Activated T-cell treated with anti-CD3 and anti-CD28 coated beads for 24 hours (primary cell): ENCODE measurements around the gene PREP.

Experiments used
- DNase-seq: peaks from one replicate; pipeline ENCODE4 v3.0.0-alpha.2; 2020; ENCODE audit warnings: low read depth

Gene PREP

DNA sequence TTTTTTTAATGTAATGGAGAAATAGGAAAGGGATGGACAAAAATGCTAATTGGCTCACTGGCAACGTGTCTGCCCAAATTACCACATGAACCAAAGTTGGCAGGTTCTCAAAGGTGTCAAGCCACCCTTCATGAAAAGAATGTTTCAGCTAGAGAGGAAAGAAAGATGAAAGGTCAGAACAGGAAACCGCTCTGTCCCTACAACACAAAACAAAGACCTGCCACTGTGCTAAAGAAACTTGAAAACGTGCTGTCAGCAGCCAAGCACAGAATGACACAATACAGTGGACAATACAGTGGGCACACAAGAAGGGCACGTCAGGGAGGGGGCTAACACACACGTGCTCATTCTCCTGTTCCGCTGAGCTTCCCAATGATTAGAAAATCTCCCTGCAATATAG lies 4.9 kb downstream of the PREP start:
- DNase-seq: no peak

DNA sequence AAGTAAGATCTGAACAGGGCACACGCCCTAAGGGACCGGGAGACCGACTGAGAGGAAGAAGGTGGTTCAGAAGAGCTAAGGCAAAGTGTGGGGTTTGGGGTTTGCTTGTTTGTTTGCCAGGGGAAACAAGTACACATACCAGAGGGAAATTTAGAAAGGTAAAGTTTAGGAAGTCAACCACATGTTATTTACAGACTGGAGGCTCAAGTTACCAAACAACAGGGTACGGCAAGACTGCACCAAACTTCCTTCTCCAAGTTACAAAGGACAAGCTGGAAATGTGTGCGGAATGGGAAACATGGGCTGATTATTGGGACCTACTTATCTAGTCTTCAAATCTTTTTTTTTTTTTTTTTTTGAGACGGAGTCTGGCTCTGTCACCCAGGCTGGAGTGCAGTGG lies 11.2 kb downstream of the PREP start:
- DNase-seq: no peak

DNA sequence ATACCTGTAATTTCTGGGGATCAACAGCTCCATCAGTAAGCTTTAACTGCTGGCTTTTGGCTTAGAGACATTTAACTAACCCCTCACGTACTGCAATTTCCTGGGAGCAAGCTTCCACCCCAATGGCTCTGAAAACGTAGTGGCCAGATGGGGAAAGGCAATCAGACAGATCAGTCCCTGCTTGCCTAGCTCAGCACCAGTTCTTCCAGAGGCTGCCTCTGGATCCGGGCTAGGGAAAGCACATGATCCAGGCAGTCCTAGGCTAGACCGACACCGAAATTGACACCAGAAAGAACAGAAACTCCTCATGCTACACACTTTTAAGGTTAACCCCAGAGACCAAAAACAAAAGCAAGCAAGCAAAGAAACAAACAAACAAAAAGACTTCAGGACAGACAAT lies 13.3 kb downstream of the PREP start:
- no peak for DNase-seq

DNA sequence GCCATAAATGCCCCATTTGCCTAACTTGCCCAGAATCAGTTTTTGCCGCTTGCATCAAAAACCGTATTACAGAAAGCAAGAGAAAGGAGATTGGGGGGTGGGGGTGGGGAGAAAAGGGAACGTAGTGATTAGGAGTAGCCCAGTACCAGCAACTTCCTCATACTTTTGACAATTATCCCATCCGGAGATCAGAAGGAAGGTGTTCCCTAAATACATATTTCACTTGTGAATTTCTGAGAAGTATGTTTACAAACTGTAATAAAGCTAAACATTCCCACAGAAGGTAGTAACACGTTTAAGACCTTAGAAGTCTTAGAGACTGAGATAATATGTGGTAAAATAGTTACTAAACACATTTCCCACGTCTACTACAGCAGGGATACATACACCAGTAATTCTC lies 14.5 kb downstream of the PREP start:
- DNase-seq: no peak

GRCh38 chr6:105384004-105384403 lies 18.9 kb downstream of the PREP start:
- DNase-seq: no peak

- DNase-seq: no peak
Measured at GRCh38 chr6:105382958-105383357, 19.9 kb downstream of the PREP start.

DNA sequence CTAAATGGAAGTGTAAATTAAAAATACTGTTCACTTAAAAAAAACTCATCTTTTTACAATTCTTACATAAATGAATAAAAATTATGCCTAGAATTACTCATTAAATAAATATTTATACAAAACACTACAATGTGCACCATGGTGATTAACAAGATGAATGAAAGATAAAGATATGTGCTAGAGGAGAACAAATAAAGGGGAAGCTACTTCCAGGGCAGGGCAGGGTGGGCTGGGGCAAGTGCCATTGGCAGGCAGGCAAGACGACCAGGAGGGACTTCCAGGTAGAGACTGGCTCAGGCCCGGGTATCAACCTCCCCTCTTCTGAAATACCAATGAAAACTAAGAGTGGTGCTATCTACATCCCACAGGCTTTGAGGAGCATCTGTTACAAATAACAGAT lies 20.4 kb downstream of the PREP start:
- DNase-seq: no peak

- no peak for DNase-seq
Measured at GRCh38 chr6:105380634-105381033, 22.2 kb downstream of the PREP start.

DNA sequence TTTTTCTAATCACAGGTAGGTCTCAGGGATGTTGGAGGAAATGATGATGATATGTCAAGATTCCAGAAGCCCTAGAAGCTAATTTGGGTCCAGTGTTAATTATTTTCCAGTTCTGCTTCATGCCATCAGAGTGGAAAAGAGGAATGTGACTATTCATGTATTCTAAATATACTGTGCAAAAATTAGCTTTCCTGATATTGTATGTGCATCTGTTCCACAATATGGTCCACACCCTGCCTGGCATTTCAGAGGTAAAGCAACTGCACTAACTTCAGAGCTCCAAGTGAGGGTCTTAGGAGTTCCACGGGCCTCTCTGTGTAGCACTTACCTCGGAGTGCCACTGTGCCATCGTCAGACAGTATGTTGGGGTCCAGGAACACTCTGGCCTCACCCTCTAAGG lies 27.1 kb downstream of the PREP start:
- no peak for DNase-seq

GRCh38 chr6:105374010-105374420 lies 28.9 kb downstream of the PREP start:
- DNase-seq: no peak

DNA sequence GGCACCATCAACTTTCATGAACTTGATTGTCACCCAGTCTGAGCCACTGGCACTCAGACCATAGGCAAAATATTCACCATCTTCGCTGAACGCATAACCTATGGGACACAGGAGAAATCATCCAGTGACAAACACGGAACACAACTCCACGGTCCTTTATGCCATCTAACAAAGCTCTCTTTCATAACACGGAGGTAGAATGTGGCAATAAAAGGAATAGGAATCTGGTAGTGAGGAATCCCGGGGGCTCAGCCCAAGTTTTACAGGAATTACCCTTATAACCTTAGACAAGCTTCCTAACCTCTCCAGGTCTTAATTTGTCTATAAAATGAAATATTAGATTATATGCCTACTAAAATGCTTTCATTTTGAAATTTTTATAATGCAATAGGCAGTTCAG lies 29.4 kb downstream of the PREP start:
- DNase-seq: no peak

DNA sequence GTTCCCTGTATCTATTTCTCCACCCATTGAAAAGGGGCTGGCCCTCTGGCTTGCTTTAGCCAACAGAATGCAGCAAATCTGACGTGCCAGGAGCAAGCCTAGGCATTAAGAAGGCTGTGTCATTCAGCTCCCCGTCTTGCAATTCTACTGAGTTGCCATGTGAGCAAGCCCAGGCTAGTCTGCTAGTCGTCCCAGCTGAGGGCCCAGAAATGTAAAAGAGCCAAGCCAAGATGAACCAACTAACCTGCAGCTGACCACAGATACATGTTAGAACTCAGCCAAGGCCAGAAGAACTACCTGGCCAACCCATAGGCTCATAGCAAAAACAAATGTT lies 30.1 kb downstream of the PREP start:
- no peak for DNase-seq

- no peak for DNase-seq
Measured at GRCh38 chr6:105372142-105372848, 30.6 kb downstream of the PREP start.

DNA sequence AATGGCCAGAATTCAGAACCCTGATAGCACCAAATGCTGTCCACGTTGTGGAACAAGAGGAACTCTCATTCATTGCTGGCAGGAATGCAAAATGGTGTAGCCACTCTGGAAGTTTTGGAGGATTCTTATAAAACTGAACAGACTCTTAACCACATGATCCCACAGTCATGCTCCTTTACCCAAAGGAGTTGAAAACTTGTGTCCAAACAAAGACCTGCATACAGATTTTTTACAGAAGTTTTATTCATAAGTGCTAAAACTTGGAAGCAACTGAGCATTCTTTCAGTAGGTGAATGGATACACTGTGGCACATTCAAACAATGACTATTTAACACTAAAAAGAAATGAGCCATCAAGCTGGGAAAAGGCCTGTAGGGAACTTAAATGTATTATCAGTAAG lies 32.5 kb downstream of the PREP start:
- no peak for DNase-seq

- no peak for DNase-seq
Measured at GRCh38 chr6:105369145-105369544, 33.7 kb downstream of the PREP start.

GRCh38 chr6:105364243-105364642 lies 38.6 kb downstream of the PREP start:
- no peak for DNase-seq

- no peak for DNase-seq
Measured at GRCh38 chr6:105363100-105363754, 39.7 kb downstream of the PREP start.

GRCh38 chr6:105359419-105360370 lies 43.2 kb downstream of the PREP start:
- DNase-seq: no peak

- DNase-seq: no peak
Measured at GRCh38 chr6:105357165-105357564, 45.7 kb downstream of the PREP start.

DNA sequence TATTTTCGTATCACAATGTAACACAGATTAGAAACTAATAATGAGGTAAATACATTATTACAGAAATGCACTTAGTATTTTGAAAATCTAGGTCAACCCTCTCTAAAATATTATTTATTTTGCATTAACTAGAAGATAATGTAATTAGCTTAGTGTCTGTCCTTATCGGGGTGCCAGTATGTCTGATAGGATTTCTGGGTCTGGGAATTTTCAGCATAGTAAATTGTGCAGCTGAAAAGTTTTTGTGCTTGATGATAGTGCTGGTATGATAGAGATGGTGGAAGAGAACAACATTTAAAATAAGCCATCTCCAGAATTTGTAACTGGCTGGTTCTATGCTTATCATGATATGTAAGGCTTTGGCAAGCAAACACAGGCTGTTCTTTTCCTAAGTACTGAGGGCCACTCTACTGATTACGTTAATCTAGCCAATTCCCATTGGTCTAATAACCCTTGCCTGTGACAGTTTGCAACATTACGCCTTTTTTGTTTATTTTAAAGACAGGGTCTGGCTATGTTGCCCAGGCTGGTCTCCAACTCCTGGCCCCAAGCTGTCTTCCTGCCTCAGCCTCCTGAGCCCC lies 50.8 kb downstream of the PREP start:
- no peak for DNase-seq

GRCh38 chr6:105348897-105349296 lies 54.0 kb downstream of the PREP start:
- DNase-seq: no peak

- DNase-seq: no peak
Measured at GRCh38 chr6:105346052-105346451, 56.8 kb downstream of the PREP start.

GRCh38 chr6:105345506-105345905 lies 57.4 kb downstream of the PREP start:
- no peak for DNase-seq
